ENCODE measurements around the gene CDC42EP2.

GRCh38 chr11:65355776-65356393 is 41.2 kb downstream of the CDC42EP2 start:
- TF ChIP-seq POLR2A (IDR thresholded peaks at IDR 0.05), result no peak
- TF ChIP-seq, protein P1, sequence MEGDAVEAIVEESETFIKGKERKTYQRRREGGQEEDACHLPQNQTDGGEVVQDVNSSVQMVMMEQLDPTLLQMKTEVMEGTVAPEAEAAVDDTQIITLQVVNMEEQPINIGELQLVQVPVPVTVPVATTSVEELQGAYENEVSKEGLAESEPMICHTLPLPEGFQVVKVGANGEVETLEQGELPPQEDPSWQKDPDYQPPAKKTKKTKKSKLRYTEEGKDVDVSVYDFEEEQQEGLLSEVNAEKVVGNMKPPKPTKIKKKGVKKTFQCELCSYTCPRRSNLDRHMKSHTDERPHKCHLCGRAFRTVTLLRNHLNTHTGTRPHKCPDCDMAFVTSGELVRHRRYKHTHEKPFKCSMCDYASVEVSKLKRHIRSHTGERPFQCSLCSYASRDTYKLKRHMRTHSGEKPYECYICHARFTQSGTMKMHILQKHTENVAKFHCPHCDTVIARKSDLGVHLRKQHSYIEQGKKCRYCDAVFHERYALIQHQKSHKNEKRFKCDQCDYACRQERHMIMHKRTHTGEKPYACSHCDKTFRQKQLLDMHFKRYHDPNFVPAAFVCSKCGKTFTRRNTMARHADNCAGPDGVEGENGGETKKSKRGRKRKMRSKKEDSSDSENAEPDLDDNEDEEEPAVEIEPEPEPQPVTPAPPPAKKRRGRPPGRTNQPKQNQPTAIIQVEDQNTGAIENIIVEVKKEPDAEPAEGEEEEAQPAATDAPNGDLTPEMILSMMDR (IDR thresholded peaks at IDR 0.05), result no peak
